Dermis blood vessel endothelial cell (primary cell): ENCODE results near the gene ZFX. TPM values are rescaled to one million over a fixed set of nuclear protein-coding genes. Genes with fewer than 3 reads are reported as not detected.

ENCODE experiments used
- DNase-seq: peaks from one replicate; pipeline ENCODE4 v3.0.0; 2010
- total RNA-seq: library from RNA; depleted of rRNA; stranded (reverse); fragments of >200 nt; gene quantifications from 2 replicates; pipeline ENCODE4 v1.2.3, GENCODE V29; 2014

The ZFX gene
- total RNA-seq, 1 donor from 2014 or later, result 91.2 TPM

- DNase-seq, result no peak
Measured at GRCh38 chrX:24242649-24243175, 93.2 kb downstream of the ZFX start.

GRCh38 chrX:24243188-24243587, 93.7 kb downstream of the ZFX start:
- no peak for DNase-seq

- DNase-seq, result no peak
Measured at GRCh38 chrX:24243692-24244091, 94.2 kb downstream of the ZFX start.

GRCh38 chrX:24245202-24245601, 95.7 kb downstream of the ZFX start:
- DNase-seq, result no peak

- no peak for DNase-seq
Measured at GRCh38 chrX:24248042-24248441, 98.5 kb downstream of the ZFX start.

GRCh38 chrX:24253030-24253429, 103.5 kb downstream of the ZFX start:
- DNase-seq, result no peak

- DNase-seq, result no peak
Measured at GRCh38 chrX:24253469-24253868, 103.9 kb downstream of the ZFX start.

GRCh38 chrX:24257011-24257410, 107.5 kb downstream of the ZFX start:
- no peak for DNase-seq

GRCh38 chrX:24259544-24260240, 110.2 kb downstream of the ZFX start:
- peak; percentile 75 for DNase-seq

- peak; percentile 57 for DNase-seq
Measured at GRCh38 chrX:24260842-24261550, 111.5 kb downstream of the ZFX start.

GRCh38 chrX:24262309-24262708, 112.8 kb downstream of the ZFX start:
- no peak for DNase-seq

- DNase-seq, result peak; percentile 12
Measured at GRCh38 chrX:24264383-24264782, 114.9 kb downstream of the ZFX start.

Other genes with a start within 250 kb of the ZFX start
- 5.6 and 10.9 TPM in 2 replicates for gene APOO, start 241.8 kb upstream of the ZFX start, total RNA-seq
- gene CXorf58, start 241.7 kb upstream of the ZFX start, total RNA-seq, result 0.05 TPM in 1 of 2 replicates, not detected in the other
- gene KLHL15, start 122.5 kb upstream of the ZFX start, total RNA-seq, result 9.4 and 10.0 TPM in 2 replicates
- gene EIF2S3, start 94.8 kb upstream of the ZFX start, total RNA-seq, result 222 and 303 TPM in 2 replicates
- not detected in 2 replicates for gene SUPT20HL2, start 164.3 kb downstream of the ZFX start, total RNA-seq
- not detected in 2 replicates for gene SUPT20HL1, start 210.9 kb downstream of the ZFX start, total RNA-seq